Right lobe of liver (tissue), 4 donors: ENCODE measurements around the gene NCL.

Experiments used
- POLR2A ChIP-seq: fragments of 450-650 bp; IDR thresholded peaks from one replicate; pipeline ENCODE4 v1.6.1; 2017; ENCODE audit warnings: antibody characterized with exemption, mild to moderate bottlenecking
- TF ChIP-seq, protein P1 (sequence below), 4 donors: fragments of 200-600 bp in 3 of 4; fragments of 450-650 bp in 1 of 4; IDR thresholded peaks; one replicate each; pipeline versions ENCODE4 v1.5.1 to v1.8.0; 2016 to 2022; ENCODE audit warnings: antibody characterized with exemption in 4 of 4, mild to moderate bottlenecking in 2 of 4
- donor health status: DM: no; HTN: no; CAD: no.
- donor health status: DM: no; HTN: no; CAD: no.
- donor health status: DM: no; HTN: yes; CAD: no.

DNA sequence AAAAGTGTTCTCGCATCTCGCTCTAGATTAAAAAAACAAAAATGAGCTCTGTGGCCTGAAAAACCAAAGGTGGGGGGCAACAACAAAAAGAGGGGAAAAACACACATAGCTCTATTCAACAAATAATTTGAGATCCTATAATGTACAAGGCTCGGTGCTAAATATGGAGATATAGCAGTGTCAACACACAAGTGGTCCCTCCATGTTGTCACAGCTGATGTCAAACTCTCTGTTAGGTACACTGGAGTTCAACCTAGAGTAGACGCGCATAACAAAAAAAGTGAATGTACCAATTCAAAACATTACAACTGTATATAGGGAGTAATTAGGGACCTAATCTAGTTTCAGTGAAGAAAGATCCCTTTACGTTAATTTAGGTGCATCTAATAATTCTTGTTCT, 5.9 kb downstream of the NCL start:
- TF ChIP-seq POLR2A: no peak
- TF ChIP-seq, protein P1, sequence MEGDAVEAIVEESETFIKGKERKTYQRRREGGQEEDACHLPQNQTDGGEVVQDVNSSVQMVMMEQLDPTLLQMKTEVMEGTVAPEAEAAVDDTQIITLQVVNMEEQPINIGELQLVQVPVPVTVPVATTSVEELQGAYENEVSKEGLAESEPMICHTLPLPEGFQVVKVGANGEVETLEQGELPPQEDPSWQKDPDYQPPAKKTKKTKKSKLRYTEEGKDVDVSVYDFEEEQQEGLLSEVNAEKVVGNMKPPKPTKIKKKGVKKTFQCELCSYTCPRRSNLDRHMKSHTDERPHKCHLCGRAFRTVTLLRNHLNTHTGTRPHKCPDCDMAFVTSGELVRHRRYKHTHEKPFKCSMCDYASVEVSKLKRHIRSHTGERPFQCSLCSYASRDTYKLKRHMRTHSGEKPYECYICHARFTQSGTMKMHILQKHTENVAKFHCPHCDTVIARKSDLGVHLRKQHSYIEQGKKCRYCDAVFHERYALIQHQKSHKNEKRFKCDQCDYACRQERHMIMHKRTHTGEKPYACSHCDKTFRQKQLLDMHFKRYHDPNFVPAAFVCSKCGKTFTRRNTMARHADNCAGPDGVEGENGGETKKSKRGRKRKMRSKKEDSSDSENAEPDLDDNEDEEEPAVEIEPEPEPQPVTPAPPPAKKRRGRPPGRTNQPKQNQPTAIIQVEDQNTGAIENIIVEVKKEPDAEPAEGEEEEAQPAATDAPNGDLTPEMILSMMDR (IDR thresholded peaks at IDR 0.05): no peak
